Fibroblast of mammary gland (primary cell): ENCODE data around the gene GAB1.

ENCODE experiments used
- DNase-seq: peaks from one replicate; pipeline ENCODE4 v3.0.0-alpha.2; 2010; ENCODE audit warnings: low read depth
- H3K4me3 ChIP-seq: 2 replicates; pipeline ENCODE4 v1.5.1; 2011; ENCODE audit warnings: low read depth, mild to moderate bottlenecking, low read length, moderate library complexity; ENCODE audit not compliant: control insufficient read depth
- CTCF ChIP-seq: conservative IDR thresholded peaks from 2 replicates; pipeline ENCODE4 v1.5.1; 2011; ENCODE audit warnings: low read depth, low read length, inconsistent platforms; ENCODE audit not compliant: control insufficient read depth, insufficient read depth

Gene GAB1

GRCh38 chr4:143514901-143515300 is 178.2 kb downstream of the GAB1 start:
- peak; percentile 8 for DNase-seq
- no peak for TF ChIP-seq CTCF
- peak overlapping the region; percentile 89 for H3K4me3 ChIP-seq

- DNase-seq = no peak
- TF ChIP-seq CTCF = no peak
- peak overlapping the region; percentile 89 for H3K4me3 ChIP-seq
These were observed 179.2 kb downstream of the GAB1 start for GRCh38 chr4:143515905-143516304.

DNA sequence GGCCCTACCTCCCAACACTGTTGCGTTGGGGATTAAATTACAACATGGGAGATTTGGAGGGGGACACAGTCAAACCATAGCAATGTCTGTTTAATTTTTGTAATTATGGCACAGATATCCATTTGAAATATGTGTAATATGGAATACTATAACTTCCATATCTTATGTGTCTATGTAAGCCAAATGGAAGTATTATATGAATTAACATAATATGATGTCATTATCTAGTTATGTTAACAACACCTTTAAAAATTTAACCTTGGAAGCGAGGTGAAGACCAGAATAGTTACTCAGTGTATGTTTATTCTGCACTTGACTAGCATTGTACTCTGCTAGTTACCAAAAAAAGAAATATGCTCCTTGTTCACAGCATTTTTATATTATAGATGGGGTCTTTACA is 181.1 kb downstream of the GAB1 start:
- no peak for DNase-seq
- TF ChIP-seq CTCF = no peak
- H3K4me3 ChIP-seq = no peak overlapping the region
